Small intestine (tissue), 7 donors: Measurements from ENCODE around the gene ELMO2. TPM values are rescaled to one million over a fixed set of nuclear protein-coding genes. Genes with fewer than 3 reads are reported as not detected.

ENCODE experiments used
- DNase-seq, 2 donors: peaks; one replicate each; pipeline versions ENCODE4 v3.0.0 to v3.0.0-alpha.2; 2013
- FAIRE-seq: peaks from 2 replicates; lab custom pipeline; 2012; peaks lifted over from hg19 to GRCh38; lab: Jason Lieb, UNC
- H3K27ac ChIP-seq, 3 donors: one replicate each; pipeline ENCODE4 v1.5.1; 2013; ENCODE audit warnings: low read length in 2 of 3, mild to moderate bottlenecking in 2 of 3, control low read depth in 1 of 3, inconsistent platforms in 1 of 3, low read depth in 1 of 3, moderate library complexity in 1 of 3
- H3K27me3 ChIP-seq, 3 donors: one replicate each; pipeline ENCODE4 v1.6.1; 2013; ENCODE audit warnings: low read length in 3 of 3, inconsistent platforms in 1 of 3; ENCODE audit not compliant: control insufficient read depth in 3 of 3, insufficient read depth in 3 of 3
- H3K36me3 ChIP-seq, 3 donors: one replicate each; pipeline ENCODE4 v1.6.1; 2013; ENCODE audit warnings: low read length in 3 of 3, inconsistent platforms in 1 of 3, low read depth in 1 of 3, mild to moderate bottlenecking in 1 of 3, moderate library complexity in 1 of 3; ENCODE audit not compliant: control insufficient read depth in 3 of 3, insufficient read depth in 2 of 3
- H3K4me1 ChIP-seq, 3 donors: one replicate each; pipeline ENCODE4 v1.6.1; 2013; ENCODE audit warnings: low read length in 2 of 3, inconsistent platforms in 1 of 3, low read depth in 1 of 3, mild to moderate bottlenecking in 1 of 3, moderate library complexity in 1 of 3; ENCODE audit not compliant: control insufficient read depth in 3 of 3, insufficient read depth in 2 of 3
- H3K4me3 ChIP-seq, 3 donors: one replicate each; pipeline ENCODE4 v1.5.1; 2013; ENCODE audit warnings: low read length in 3 of 3, control low read depth in 1 of 3, inconsistent platforms in 1 of 3, low read depth in 1 of 3, mild to moderate bottlenecking in 1 of 3, moderate library complexity in 1 of 3
- H3K9me3 ChIP-seq, 2 donors: one replicate each; pipeline ENCODE4 v1.6.1; 2013; ENCODE audit warnings: low read depth in 1 of 2, low read length in 1 of 2; ENCODE audit not compliant: control insufficient read depth in 2 of 2, insufficient read depth in 1 of 2
- WGBS, 3 donors: extraction: QIAGEN DNeasy Blood & Tissue Kit; methylation state at CpG; one replicate each; pipeline ENCODE4 v1.1.7; 2013; 5-methylcytosine and 5-hydroxymethylcytosine counted together
- polyA plus RNA-seq, 4 donors: library from polyadenylated mRNA; stranded (reverse) in 3 of 4; unstranded in 1 of 4; fragments of 200-250 nt in 3 of 4; fragments of 120-200 nt in 1 of 4; gene quantifications; one replicate each; pipeline versions ENCODE4 v1.2.1 to v1.2.3, GENCODE V29; 2013
- donor health status: healthy with polysubstance abuse.
- donor health status: control.
- donor health status: control.
- donor health status: Bipolar disorder and iron deficiency.
- donor health status: healthy.

The ELMO2 gene
- polyA plus RNA-seq, 4 donors = 13.2 to 29.9 (median 20.6) TPM

GRCh38 chr20:46400828-46401477, 5.5 kb downstream of the ELMO2 start:
- H3K4me3 ChIP-seq = no peak overlapping the region
- 30 to 63% (median 46%) methylated on average over 6 of the region's 6 CpGs for WGBS, 3 donors
- FAIRE-seq = no peak
- H3K9me3 ChIP-seq = no peaks in the 10 kb centered on the region
- H3K27ac ChIP-seq = peak overlapping the region in 2 of 3 donors; percentile 2 to 85
- peaks cover 0 to 3% (median 0%) of the 10 kb centered on the region in 3 donors for H3K36me3 ChIP-seq
- H3K27me3 ChIP-seq = no peaks in the 10 kb centered on the region
- DNase-seq = peak in 1 of 2 donors; percentile 35
- H3K4me1 ChIP-seq = peaks cover 0 to 18% (median 5%) of the 10 kb centered on the region in 3 donors

- Histone ChIP-seq H3K4me1 (peaks cover 0 to 17% (median 3%) of the 10 kb centered on the region in 3 donors), H3K9me3 (no peaks in the 10 kb centered on the region), H3K27me3 (no peaks in the 10 kb centered on the region), H3K27ac (peak overlapping the region in 1 of 3 donors; percentile 85), H3K36me3 (peaks cover 0 to 5% (median 0%) of the 10 kb centered on the region in 3 donors), H3K4me3 (no peak overlapping the region)
- FAIRE-seq (no peak), DNase-seq (no peak)
- 34 to 77% (median 57%) methylated on average over 4 of the region's 4 CpGs for WGBS, 3 donors
These were observed 6.2 kb downstream of the ELMO2 start for GRCh38 chr20:46400253-46400652.

GRCh38 chr20:46399401-46399800, 7.0 kb downstream of the ELMO2 start:
- FAIRE-seq (no peak), DNase-seq (peak in 1 of 2 donors; percentile 30)
- H3K36me3 ChIP-seq = peaks cover 0 to 5% (median 0%) of the 10 kb centered on the region in 3 donors
- no peaks in the 10 kb centered on the region for H3K9me3 ChIP-seq
- H3K27ac ChIP-seq = peak overlapping the region in 1 of 3 donors; percentile 53
- no peak overlapping the region for H3K4me3 ChIP-seq
- H3K4me1 ChIP-seq = peaks cover 0 to 15% (median 0%) of the 10 kb centered on the region in 3 donors
- 68 to 76% (median 68%) methylated on average over 3 of the region's 3 CpGs for WGBS, 3 donors
- H3K27me3 ChIP-seq = no peaks in the 10 kb centered on the region

- H3K9me3 ChIP-seq = no peaks in the 10 kb centered on the region
- H3K27me3 ChIP-seq = no peaks in the 10 kb centered on the region
- 83 to 88% (median 84%) methylated on average over 3 of the region's 3 CpGs for WGBS, 3 donors
- H3K4me1 ChIP-seq = peaks cover 0 to 15% (median 0%) of the 10 kb centered on the region in 3 donors
- H3K4me3 ChIP-seq = no peak overlapping the region
- H3K36me3 ChIP-seq = peaks cover 2 to 9% (median 3%) of the 10 kb centered on the region in 3 donors
- DNase-seq (no peak), FAIRE-seq (no peak)
- peak overlapping the region in 1 of 3 donors; percentile 53 for H3K27ac ChIP-seq
These were observed 7.5 kb downstream of the ELMO2 start for GRCh38 chr20:46398963-46399362.

DNA sequence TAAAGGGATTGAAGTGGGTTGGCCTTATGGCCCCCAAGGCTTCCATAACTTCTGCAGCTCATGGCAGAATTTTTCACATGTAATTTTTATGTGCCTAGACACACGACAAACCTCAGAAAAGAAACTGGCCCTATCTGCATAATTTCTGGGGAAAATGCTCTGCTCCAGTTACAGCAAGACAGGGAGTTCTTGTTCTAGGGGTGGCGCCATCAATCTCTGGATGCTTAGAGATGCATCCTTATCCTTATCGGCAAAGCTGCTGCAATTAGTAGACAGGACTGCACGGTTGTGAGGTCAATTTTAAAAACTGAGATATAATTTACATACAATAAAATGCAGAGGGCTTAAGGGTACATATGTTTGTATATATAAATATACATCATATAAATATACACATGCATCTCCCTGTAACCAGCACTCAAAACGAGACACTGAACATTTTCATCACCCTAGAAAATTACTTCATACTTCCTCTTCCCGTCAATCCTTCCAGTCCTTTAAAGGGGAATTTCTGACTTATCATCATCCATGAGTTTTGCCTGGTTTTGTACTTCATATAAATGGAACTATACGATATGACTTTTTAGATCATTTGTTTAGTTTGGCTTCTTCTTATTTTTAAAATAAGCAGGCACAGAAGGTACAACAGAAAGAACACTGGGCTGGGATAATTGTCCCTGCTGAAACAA, 10.2 kb downstream of the ELMO2 start:
- Histone ChIP-seq H3K27me3 (no peaks in the 10 kb centered on the region), H3K4me1 (peaks cover 0 to 2% (median 0%) of the 10 kb centered on the region in 3 donors), H3K36me3 (peaks cover 4 to 16% (median 10%) of the 10 kb centered on the region in 3 donors), H3K9me3 (no peaks in the 10 kb centered on the region), H3K4me3 (no peak overlapping the region), H3K27ac (no peak overlapping the region)
- 70 to 84% (median 83%) methylated on average over 7 of the region's 7 CpGs for WGBS, 3 donors
- DNase-seq (no peak), FAIRE-seq (no peak)

DNA sequence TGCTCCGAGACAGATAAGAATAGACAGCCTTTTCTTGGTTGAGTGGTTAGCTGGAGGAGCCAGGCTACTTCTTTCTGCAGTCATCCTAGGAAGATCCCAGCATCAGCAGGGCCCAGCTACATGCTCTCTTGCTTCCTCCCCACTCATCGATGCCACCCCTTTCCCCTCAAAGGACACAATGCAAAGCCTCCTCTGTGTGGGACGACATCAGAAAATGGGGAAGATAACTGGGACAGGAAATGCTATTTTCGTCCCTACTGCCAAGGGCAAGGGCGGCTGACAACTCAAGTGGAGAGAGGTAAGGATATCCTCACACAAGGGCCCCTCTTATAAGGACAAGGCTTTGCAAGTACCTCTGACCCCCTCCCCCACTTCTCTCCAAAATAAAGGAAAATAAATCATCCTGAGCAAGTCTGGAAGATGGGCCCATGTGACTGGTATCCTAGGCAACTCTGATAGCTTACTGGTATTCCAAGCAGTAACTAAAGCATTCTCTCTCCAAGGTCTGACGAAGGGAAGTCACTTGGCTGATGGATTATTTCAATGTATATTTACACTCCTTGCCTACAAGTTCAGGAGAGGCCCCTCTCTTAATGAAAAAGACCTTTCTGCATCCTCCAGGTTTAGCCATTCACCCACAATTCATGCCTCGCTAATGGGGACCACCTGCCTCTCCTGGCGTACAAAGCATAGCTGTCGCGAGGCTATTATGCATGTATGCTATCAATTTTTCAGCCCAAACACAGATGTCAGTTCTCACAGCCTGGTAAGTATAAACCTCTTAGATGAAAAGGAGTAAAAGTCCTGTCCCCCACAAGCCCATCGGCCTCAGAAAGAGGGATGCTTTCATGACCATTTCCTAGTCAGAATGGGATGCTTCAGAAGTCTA, 11.3 kb downstream of the ELMO2 start:
- 71 to 94% (median 84%) methylated on average over 11 of the region's 11 CpGs for WGBS, 3 donors
- Histone ChIP-seq H3K36me3 (peaks cover 4 to 20% (median 15%) of the 10 kb centered on the region in 3 donors), H3K9me3 (no peaks in the 10 kb centered on the region), H3K4me1 (no peaks in the 10 kb centered on the region), H3K27me3 (no peaks in the 10 kb centered on the region), H3K27ac (no peak overlapping the region), H3K4me3 (no peak overlapping the region)
- DNase-seq (no peak), FAIRE-seq (no peak)

GRCh38 chr20:46393967-46394366, 12.4 kb downstream of the ELMO2 start:
- Histone ChIP-seq H3K4me1 (no peaks in the 10 kb centered on the region), H3K36me3 (peaks cover 6 to 22% (median 17%) of the 10 kb centered on the region in 3 donors), H3K27ac (no peak overlapping the region), H3K27me3 (no peaks in the 10 kb centered on the region), H3K9me3 (no peaks in the 10 kb centered on the region), H3K4me3 (no peak overlapping the region)
- DNase-seq (no peak), FAIRE-seq (no peak)
- WGBS, 3 donors = 82 to 95% (median 85%) methylated on average over 6 of the region's 6 CpGs

- Histone ChIP-seq H3K4me1 (no peaks in the 10 kb centered on the region), H3K27me3 (no peaks in the 10 kb centered on the region), H3K9me3 (no peaks in the 10 kb centered on the region), H3K27ac (no peak overlapping the region), H3K4me3 (no peak overlapping the region), H3K36me3 (peaks cover 18 to 30% (median 26%) of the 10 kb centered on the region in 3 donors)
- WGBS, 3 donors = 83 to 91% (median 88%) methylated on average over 10 of the region's 10 CpGs
- FAIRE-seq (no peak), DNase-seq (no peak)
These were observed 17.5 kb downstream of the ELMO2 start for GRCh38 chr20:46388937-46389336.
